Activated CD4-positive, alpha-beta T cell treated with anti-CD3 and anti-CD28 coated beads for 4 hours (primary cell): ENCODE measurements around the gene AFF3.

ENCODE experiments used
- DNase-seq, 2 donors: peaks; one replicate each; pipeline ENCODE4 v3.0.0-alpha.2; 2020

AFF3 gene

GRCh38 chr2:99918389-99918788 lies 224.0 kb downstream of the AFF3 start:
- DNase-seq: no peak

DNA sequence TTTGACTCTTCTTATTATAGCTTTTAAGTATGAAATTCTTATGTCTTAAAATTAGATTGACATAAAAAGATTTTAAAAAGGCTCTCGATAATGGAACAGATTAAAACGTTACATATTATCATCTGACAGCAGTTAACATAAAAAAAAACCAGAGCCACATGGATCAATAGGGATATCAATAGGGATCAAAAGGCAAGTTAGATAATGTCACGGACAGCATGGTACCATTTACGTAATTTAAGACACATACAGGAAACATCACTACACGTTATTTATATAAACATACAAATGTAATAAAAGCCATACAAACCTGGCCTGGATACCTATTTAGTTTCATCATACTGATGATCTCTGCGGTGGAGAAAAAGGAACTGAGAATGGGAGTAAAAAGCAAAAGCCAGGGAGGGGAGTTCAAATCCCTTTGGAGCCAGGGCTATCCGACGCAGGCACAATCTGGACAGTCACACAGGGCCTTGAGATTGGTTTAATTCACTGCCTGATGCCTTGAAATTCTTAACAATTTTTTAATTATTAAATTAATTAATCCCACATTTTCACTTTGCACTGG lies 227.2 kb downstream of the AFF3 start:
- DNase-seq: no peak

DNA sequence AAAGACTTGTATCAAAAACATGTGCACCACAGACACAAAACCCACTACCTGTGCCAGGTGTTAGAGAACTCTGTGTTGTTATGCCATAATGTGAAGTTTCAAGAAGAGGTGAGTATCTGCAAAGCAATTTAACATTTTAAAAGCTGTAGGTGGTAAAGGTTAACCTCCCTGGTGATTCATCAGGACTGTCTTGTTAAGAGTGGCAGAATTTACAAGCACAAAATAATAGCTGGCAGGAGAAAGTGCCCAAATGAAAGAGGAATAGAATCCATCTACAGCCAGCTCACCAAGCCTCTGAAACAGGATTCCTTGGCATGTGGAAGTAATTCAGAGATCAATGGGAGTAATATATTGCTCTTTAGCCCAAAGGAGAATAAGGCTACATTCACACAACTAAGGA lies 230.7 kb downstream of the AFF3 start:
- DNase-seq: no peak

- DNase-seq: no peak
Measured at GRCh38 chr2:99910902-99911301, 231.5 kb downstream of the AFF3 start.

- no peak for DNase-seq
Measured at GRCh38 chr2:99905636-99906035, 236.8 kb downstream of the AFF3 start.

- DNase-seq: no peak
Measured at GRCh38 chr2:99905025-99905424, 237.4 kb downstream of the AFF3 start.

DNA sequence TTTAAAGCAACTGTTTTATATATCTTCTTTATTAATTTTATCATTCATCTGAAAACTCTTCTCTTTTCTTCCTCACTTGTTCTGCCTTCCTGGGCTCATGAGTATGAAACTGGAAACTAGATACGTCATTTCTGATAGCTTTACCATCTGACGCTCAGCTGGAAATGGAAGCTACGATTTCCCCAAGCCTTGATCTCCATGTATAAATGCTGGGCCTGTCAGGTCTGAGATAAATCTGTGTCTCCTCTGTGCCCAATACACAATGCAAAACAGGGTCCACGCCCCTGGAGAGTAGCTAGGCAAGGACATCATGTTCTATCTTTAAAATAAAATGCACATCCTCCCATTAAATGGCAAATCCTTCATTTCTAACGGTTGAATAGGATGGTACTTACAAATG lies 238.4 kb downstream of the AFF3 start:
- no peak for DNase-seq

DNA sequence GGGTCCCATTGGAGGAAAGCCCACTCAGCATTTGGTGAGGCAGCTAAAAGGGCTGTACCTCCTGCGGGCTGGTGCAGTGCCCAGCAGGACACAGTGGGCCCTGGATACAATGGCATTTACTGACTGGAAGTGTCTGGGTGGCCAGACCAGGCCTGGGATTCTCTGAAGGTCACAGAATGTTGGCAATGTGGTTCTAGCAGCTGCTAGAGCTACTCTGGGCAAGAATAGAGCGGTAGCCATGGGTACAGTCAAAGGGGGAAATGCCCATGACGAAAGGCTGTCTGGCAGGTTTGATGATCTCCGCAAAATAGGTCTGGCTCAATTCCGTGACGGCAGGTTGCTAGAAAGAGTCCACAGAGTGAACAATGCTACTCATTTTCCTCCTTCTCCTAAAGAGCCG lies 241.8 kb downstream of the AFF3 start:
- DNase-seq: no peak

GRCh38 chr2:99899882-99900281 lies 242.5 kb downstream of the AFF3 start:
- no peak for DNase-seq

DNA sequence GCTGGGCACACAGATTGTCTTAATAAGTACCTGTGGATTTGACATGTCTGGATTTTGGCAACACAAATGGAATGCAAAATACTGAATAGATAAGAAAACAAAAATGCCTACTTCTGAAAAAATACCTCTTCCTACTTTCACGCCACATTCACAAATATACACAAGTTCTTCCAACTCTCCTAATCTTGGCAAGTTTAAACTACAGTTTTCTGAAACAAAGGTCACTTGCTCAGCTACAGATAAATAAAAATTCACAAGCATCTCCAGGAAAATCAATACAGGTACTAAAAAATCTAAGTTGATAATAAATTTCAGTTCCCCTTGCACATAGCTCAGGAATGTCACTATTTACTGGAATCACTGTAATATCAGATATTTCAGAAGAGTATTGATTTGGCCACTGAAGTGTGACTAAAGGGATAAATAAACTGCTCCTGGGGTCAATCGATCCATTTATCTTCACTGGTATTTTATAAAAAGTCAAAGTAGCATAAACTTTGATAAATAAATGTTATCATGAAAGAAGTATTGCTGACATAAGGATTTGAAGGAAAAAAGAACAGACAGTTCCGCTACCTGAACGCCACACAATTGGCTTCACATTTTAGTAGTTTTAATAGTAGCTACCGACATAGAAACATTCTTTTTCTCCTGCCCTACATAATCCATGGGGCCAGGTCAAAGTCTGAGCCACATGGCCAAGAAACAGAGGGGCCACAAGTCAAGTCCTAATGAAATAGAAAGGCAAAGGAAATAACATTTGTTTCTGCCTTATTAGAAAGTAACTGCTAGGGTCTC lies 243.1 kb downstream of the AFF3 start:
- DNase-seq: no peak

DNA sequence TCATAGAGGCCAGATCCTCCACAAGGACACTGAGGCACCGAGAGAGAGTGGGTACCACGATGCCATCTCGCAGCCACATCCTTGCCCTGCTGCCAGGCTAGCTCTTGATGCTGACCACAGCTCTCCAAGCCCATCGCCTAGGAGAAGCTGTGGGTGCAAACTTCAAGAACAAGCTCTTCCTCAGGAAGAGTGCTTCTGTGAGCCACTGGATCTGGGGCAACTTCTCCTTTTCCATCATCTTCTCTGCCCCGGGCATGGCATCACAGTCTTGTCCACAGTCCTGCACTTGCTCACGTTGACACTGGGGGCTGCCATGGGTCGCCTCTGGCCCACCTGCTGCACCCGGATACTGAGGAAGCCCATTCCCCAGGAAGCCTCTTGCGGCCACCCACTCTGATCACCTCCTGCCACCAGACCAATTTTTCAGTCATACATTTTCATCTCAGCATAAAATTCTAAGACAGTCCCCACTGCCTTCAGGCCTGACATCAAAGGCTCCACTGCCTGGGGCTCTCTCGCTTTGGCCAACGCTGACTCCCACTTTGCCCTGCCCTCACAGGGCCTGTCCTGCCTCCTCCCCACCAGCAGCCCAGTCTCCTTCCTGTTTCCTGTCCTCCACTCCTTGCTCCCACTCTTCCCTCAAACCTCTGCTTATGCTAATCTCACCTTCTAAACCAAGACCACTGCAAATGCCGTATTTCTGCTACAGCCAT lies 243.9 kb downstream of the AFF3 start:
- no peak for DNase-seq

DNA sequence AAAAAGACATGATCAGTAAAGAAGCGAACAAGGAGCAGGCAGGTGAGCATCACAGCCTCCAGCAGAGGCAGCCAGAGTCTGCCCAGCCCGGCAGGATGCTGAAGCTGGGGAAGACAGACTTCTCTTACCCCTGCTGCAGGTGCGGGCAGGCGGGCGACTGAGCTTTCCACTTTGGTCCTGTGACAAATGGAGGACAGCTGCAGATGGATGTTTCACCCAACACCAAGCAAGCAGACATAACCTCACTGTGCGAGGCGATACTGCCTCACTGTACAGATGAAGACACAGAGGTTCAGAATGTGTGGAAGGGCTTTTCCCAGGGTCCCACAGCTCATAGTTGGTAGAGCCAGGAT lies 251.0 kb downstream of the AFF3 start:
- DNase-seq: no peak

GRCh38 chr2:99890568-99891427 lies 251.6 kb downstream of the AFF3 start:
- no peak for DNase-seq

DNA sequence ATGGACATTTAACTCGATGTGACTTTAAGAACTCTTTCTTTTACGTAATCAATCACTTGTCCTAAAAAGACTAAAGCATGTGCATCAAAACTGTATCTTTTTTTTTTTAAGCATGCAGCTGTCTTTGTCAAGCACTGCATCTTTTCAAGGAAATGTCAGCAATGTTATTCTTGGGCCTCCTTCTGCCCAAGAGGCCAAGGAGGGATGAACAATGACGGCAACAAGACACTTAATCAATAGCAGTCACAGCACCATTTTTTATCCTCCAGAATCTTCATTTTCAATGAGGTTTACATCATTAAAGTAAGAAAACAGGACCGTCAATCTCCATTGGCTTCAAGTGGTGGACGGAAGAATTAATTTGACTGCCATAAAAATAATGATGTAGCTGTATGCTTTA lies 253.8 kb downstream of the AFF3 start:
- DNase-seq: no peak

- no peak for DNase-seq
Measured at GRCh38 chr2:99886418-99886817, 256.0 kb downstream of the AFF3 start.

- no peak for DNase-seq
Measured at GRCh38 chr2:99883358-99883757, 259.0 kb downstream of the AFF3 start.

GRCh38 chr2:99881901-99882591 lies 260.3 kb downstream of the AFF3 start:
- no peak for DNase-seq

GRCh38 chr2:99880964-99881294 lies 261.5 kb downstream of the AFF3 start:
- no peak for DNase-seq

GRCh38 chr2:99880148-99880963 lies 262.0 kb downstream of the AFF3 start:
- no peak for DNase-seq

- no peak for DNase-seq
Measured at GRCh38 chr2:99879481-99879880, 262.9 kb downstream of the AFF3 start.

DNA sequence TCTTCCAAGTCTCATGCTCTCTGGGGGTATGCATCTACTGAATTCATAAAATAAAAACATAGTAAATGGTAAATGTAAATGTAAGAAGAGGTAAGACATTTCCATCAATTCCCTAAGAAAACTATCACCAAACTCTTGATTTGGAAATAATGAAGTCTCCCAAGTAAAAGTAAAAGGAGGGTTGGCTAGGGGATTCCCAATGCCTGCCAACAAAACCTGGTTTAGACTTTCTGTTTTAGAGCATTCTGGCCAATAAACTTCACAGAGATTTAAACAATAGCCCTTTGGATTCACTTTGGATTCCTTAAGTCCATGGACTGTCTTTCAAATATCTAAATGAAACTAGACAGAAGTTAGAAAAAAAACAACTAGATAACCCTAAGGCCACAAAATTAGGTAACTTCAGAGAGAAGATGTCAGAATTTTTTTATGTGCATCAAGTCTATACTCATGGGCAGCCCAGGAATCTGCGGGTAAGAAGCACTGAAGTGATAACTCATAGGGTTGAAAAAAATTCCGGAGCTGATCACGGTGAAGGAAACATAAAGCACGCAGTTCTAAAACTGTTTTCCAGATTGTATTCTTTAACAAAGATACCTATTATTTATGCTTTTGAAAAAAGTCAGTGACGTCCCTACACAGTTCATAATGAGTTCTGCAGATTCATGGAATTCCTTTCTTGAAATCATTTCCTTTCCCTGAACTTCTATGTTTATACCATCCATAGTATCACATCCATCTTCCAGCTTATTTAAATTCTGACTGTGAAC lies 263.6 kb downstream of the AFF3 start:
- no peak for DNase-seq
